ENCODE results near the gene DSG1. TPM values are rescaled to one million over a fixed set of nuclear protein-coding genes. Genes with fewer than 3 reads are reported as not detected.

The DSG1 gene
- total and polyA plus RNA-seq, 2 of the 13 experiments (the other 11 are each of a cell fraction or from before 2014, with no cell fraction given): 0.04 TPM; not detected in 1

- no peak for TF ChIP-seq SCMH1 (CRISPR knock-in tag; IDR thresholded peaks at IDR 0.05; ENCODE audit: borderline replicate concordance)
- no peak for TF ChIP-seq ZNF672 (CRISPR knock-in tag; IDR thresholded peaks at IDR 0.05)
- no peak for TF ChIP-seq NRL (CRISPR knock-in tag; IDR thresholded peaks at IDR 0.05; ENCODE audit: borderline replicate concordance)
- TF ChIP-seq ZNF616 (CRISPR knock-in tag; IDR thresholded peaks at IDR 0.05; ENCODE audit: low read depth): no peak
- TF ChIP-seq, protein P1, sequence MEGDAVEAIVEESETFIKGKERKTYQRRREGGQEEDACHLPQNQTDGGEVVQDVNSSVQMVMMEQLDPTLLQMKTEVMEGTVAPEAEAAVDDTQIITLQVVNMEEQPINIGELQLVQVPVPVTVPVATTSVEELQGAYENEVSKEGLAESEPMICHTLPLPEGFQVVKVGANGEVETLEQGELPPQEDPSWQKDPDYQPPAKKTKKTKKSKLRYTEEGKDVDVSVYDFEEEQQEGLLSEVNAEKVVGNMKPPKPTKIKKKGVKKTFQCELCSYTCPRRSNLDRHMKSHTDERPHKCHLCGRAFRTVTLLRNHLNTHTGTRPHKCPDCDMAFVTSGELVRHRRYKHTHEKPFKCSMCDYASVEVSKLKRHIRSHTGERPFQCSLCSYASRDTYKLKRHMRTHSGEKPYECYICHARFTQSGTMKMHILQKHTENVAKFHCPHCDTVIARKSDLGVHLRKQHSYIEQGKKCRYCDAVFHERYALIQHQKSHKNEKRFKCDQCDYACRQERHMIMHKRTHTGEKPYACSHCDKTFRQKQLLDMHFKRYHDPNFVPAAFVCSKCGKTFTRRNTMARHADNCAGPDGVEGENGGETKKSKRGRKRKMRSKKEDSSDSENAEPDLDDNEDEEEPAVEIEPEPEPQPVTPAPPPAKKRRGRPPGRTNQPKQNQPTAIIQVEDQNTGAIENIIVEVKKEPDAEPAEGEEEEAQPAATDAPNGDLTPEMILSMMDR (CRISPR knock-in tag; IDR thresholded peaks at IDR 0.05): no peak
- no peak for TF ChIP-seq BCL3 (CRISPR knock-in tag; IDR thresholded peaks at IDR 0.05)
- TF ChIP-seq, protein P2, sequence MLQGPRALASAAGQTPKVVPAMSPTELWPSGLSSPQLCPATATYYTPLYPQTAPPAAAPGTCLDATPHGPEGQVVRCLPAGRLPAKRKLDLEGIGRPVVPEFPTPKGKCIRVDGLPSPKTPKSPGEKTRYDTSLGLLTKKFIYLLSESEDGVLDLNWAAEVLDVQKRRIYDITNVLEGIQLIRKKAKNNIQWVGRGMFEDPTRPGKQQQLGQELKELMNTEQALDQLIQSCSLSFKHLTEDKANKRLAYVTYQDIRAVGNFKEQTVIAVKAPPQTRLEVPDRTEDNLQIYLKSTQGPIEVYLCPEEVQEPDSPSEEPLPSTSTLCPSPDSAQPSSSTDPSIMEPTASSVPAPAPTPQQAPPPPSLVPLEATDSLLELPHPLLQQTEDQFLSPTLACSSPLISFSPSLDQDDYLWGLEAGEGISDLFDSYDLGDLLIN (CRISPR knock-in tag; IDR thresholded peaks at IDR 0.05; ENCODE audit: borderline replicate concordance): no peak
- no peak for TF ChIP-seq ZBTB3 (CRISPR knock-in tag; IDR thresholded peaks at IDR 0.05; ENCODE audit: borderline replicate concordance, low read depth)
- no peak for TF ChIP-seq HOXA5 (CRISPR knock-in tag; IDR thresholded peaks at IDR 0.05)
- TF ChIP-seq TRAFD1 (CRISPR knock-in tag; IDR thresholded peaks at IDR 0.05; ENCODE audit: borderline replicate concordance): no peak
- TF ChIP-seq, protein P3, sequence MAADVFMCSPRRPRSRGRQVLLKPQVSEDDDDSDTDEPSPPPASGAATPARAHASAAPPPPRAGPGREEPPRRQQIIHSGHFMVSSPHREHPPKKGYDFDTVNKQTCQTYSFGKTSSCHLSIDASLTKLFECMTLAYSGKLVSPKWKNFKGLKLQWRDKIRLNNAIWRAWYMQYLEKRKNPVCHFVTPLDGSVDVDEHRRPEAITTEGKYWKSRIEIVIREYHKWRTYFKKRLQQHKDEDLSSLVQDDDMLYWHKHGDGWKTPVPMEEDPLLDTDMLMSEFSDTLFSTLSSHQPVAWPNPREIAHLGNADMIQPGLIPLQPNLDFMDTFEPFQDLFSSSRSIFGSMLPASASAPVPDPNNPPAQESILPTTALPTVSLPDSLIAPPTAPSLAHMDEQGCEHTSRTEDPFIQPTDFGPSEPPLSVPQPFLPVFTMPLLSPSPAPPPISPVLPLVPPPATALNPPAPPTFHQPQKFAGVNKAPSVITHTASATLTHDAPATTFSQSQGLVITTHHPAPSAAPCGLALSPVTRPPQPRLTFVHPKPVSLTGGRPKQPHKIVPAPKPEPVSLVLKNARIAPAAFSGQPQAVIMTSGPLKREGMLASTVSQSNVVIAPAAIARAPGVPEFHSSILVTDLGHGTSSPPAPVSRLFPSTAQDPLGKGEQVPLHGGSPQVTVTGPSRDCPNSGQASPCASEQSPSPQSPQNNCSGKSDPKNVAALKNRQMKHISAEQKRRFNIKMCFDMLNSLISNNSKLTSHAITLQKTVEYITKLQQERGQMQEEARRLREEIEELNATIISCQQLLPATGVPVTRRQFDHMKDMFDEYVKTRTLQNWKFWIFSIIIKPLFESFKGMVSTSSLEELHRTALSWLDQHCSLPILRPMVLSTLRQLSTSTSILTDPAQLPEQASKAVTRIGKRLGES (CRISPR knock-in tag; IDR thresholded peaks at IDR 0.05; ENCODE audit: borderline replicate concordance): no peak
- no peak for TF ChIP-seq YEATS2 (CRISPR knock-in tag; IDR thresholded peaks at IDR 0.05; ENCODE audit: borderline replicate concordance)
- TF ChIP-seq ZNF160 (CRISPR knock-in tag; IDR thresholded peaks at IDR 0.05): no peak
- no peak for TF ChIP-seq ZNF280D (CRISPR knock-in tag; IDR thresholded peaks at IDR 0.05)
- TF ChIP-seq ZBTB21 (CRISPR knock-in tag; IDR thresholded peaks at IDR 0.05): no peak
Observed at GRCh38 chr18:31396796-31397612, 79.0 kb downstream of the DSG1 start (continued).
